NB4 (cell line): Measurements from ENCODE around the gene CCDC134.

Source experiments
- DNase-seq: peaks from one replicate; pipeline ENCODE4 v3.0.0; 2010; ENCODE audit warnings: low read depth
- H3K4me3 ChIP-seq: one replicate; pipeline ENCODE4 v1.5.1; 2011; ENCODE audit warnings: mild to moderate bottlenecking, low read depth, low read length, moderate library complexity
- MYC ChIP-seq: IDR thresholded peaks from 2 replicates; pipeline ENCODE4 v1.6.1; 2011; ENCODE audit warnings: low read depth, low read length
- POLR2A ChIP-seq: IDR thresholded peaks from 2 replicates; pipeline ENCODE4 v1.6.1; 2011; ENCODE audit warnings: mild to moderate bottlenecking; ENCODE audit not compliant: insufficient read length; ENCODE audit errors: extremely low read depth
- TF ChIP-seq, protein P1 (sequence below): IDR thresholded peaks from one replicate; pipeline ENCODE4 v1.5.1; 2012; ENCODE audit warnings: low read depth, low read length
- TF ChIP-seq, protein P2 (sequence below): IDR thresholded peaks from 2 replicates; pipeline ENCODE4 v1.6.1; 2011; ENCODE audit warnings: low read depth, low read length

Gene CCDC134

DNA sequence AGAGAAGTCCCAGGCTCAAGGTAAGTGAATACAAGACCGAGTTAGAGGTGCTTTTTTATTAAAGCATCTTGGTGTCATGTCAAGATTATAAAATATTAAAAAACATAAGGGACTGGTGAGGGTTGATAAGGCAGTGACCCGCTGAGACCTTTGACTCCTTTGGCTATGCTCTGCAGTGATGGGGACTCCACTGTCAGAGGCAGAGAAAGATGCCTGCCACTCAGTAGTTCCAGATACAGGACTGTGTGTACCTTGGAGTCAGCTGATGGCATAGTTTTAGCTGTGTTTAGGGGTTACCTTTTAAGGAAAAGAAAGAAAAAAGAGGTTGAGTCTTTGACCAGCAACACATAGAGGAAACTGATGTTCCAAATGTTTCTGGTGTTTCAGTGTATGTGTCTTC is 73.6 kb downstream of the CCDC134 start:
- H3K4me3 ChIP-seq: no peak overlapping the region
- TF ChIP-seq, protein P1, sequence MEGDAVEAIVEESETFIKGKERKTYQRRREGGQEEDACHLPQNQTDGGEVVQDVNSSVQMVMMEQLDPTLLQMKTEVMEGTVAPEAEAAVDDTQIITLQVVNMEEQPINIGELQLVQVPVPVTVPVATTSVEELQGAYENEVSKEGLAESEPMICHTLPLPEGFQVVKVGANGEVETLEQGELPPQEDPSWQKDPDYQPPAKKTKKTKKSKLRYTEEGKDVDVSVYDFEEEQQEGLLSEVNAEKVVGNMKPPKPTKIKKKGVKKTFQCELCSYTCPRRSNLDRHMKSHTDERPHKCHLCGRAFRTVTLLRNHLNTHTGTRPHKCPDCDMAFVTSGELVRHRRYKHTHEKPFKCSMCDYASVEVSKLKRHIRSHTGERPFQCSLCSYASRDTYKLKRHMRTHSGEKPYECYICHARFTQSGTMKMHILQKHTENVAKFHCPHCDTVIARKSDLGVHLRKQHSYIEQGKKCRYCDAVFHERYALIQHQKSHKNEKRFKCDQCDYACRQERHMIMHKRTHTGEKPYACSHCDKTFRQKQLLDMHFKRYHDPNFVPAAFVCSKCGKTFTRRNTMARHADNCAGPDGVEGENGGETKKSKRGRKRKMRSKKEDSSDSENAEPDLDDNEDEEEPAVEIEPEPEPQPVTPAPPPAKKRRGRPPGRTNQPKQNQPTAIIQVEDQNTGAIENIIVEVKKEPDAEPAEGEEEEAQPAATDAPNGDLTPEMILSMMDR: no peak
- TF ChIP-seq, protein P2, sequence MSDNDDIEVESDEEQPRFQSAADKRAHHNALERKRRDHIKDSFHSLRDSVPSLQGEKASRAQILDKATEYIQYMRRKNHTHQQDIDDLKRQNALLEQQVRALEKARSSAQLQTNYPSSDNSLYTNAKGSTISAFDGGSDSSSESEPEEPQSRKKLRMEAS: no peak
- TF ChIP-seq MYC: no peak
- TF ChIP-seq POLR2A: no peak
- DNase-seq: no peak

DNA sequence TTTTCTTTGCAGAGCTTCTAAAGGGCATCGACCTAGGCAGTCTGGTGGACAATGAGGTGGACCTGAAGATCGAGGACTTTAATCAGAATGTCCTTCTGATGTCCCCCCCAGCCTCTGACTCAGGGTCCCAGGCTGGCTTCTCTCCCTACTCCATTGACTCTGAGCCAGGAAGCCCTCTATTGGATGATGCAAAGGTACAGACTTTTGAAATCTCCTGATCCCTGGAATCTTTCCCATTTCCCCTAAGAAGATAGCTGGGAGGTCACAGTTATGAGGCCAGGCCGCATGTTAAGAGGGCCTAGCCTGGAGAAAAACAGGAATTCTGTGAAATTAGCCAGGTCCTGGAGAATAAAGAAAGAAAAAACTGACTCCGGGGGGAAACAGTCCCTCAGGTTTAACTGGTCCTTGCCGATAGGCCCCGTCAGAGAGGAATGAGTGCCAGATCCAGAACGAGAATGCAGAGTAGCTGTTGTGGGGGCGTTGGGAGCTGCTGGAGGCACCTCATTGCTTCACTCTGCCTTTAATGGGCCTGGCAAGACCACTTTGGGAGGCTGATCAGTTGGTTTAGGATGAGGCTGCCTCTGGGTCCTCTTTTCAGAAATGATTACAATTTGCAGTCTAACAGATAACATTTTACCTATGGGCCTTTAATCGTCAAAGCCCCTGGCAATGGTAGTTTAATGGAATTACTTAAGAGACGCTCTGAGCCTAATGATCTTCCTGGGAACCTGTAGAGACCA is 75.2 kb downstream of the CCDC134 start:
- no peak for TF ChIP-seq MYC
- no peak for TF ChIP-seq POLR2A
- TF ChIP-seq, protein P1: no peak
- TF ChIP-seq, protein P2: no peak
- DNase-seq: no peak
- no peak overlapping the region for H3K4me3 ChIP-seq
